ENCODE data around the gene EVX2. TPM values are rescaled to one million over a fixed set of nuclear protein-coding genes. Genes with fewer than 3 reads are reported as not detected.
A peak's percentile ranks its signal among the peaks of the same experiment; 100 is the strongest.

The EVX2 gene
- total and polyA plus RNA-seq, 2 of the 13 experiments (the other 11 are each of a cell fraction or from before 2014, with no cell fraction given), result not detected

DNA sequence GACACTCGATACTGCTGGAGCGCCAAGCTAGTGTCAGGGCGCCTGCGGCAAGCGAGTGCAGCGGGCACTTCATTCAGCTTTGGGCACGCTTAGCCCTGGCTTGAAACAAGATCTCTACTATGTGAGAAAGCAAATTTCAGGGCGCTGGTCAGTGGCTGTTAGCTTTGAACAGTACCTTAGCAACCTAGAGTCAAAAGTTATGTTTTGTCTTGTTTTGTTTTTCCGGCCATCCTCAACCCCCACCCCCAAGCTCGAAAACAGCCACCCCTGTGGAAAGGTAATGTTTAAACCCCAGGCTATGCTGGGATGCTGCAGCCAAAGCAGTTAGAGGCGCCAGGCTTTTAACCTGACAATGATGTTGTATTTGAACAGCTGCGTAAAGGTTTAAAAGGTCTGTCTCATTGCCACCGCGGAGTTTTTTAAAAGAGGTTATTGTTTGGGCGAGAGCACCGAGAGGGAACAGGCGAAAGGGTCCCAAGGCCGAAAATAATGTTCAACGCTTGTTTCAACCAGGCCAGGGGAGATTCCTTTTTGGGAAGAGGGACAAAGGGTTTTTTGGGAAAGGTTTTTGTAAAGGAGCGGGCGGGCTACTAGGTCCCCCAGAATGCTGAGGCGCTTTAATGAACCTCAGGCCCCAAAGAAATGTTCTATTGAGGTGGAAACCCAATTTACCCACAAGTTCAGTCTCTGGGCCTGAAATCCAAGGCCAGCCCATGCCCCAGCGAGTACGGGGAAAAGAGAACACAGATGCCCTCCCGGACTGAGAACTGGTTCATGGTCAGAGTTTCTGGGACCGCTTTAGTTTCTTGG lies 30.6 kb upstream of the EVX2 start:
- 23% methylated on average over 20 of the region's 26 CpGs for WGBS (ENCODE audit: low lambda C conversion rate)
- no peak overlapping the region for H3K9ac ChIP-seq (ENCODE audit: insufficient read depth, low read depth, low read length)
- 0 out of 2 replicates have a peak overlapping the region, but pooled peaks have one; percentile 5 for H3K4me2 ChIP-seq (ENCODE audit: low read depth, low read length)
- FAIRE-seq, result no peak
- peaks cover 14% of the 10 kb centered on the region for H3K4me1 ChIP-seq (ENCODE audit: insufficient read depth, low read length)
- no peak for TF ChIP-seq SOX6 (IDR thresholded peaks at IDR 0.05)
- peak; percentile 51; the same call in 1 of the 2 replicates for TF ChIP-seq SOX6 (CRISPR knock-in tag; IDR thresholded peaks at IDR 0.05)
- peak; percentile 22; the same call in 1 of the 2 replicates for TF ChIP-seq HDAC1 (CRISPR knock-in tag; IDR thresholded peaks at IDR 0.05)
- TF ChIP-seq TFAP4 (IDR thresholded peaks at IDR 0.05; ENCODE audit: borderline replicate concordance, low read depth), result peak; percentile 73
- TF ChIP-seq, protein P1, sequence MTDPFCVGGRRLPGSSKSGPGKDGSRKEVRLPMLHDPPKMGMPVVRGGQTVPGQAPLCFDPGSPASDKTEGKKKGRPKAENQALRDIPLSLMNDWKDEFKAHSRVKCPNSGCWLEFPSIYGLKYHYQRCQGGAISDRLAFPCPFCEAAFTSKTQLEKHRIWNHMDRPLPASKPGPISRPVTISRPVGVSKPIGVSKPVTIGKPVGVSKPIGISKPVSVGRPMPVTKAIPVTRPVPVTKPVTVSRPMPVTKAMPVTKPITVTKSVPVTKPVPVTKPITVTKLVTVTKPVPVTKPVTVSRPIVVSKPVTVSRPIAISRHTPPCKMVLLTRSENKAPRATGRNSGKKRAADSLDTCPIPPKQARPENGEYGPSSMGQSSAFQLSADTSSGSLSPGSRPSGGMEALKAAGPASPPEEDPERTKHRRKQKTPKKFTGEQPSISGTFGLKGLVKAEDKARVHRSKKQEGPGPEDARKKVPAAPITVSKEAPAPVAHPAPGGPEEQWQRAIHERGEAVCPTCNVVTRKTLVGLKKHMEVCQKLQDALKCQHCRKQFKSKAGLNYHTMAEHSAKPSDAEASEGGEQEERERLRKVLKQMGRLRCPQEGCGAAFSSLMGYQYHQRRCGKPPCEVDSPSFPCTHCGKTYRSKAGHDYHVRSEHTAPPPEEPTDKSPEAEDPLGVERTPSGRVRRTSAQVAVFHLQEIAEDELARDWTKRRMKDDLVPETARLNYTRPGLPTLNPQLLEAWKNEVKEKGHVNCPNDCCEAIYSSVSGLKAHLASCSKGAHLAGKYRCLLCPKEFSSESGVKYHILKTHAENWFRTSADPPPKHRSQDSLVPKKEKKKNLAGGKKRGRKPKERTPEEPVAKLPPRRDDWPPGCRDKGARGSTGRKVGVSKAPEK (CRISPR knock-in tag; IDR thresholded peaks at IDR 0.05; ENCODE audit: borderline replicate concordance), result no peak
- TF ChIP-seq SOX13 (IDR thresholded peaks at IDR 0.05), result no peak
- TF ChIP-seq SOX13 (CRISPR knock-in tag; conservative IDR thresholded peaks at IDR 0.05 in 1 of 2, IDR thresholded peaks at IDR 0.05 in 1 of 2), result peak in 1 of 2 experiments; percentile 37; a peak in 1 of 4 replicates
- peak in 1 of 2 experiments; percentile 5; a peak in 1 of 4 replicates for TF ChIP-seq EP300 (IDR thresholded peaks at IDR 0.05; ENCODE audit: low read depth in 2 of 2, low read length in 2 of 2)
- TF ChIP-seq EP300 (CRISPR knock-in tag; IDR thresholded peaks at IDR 0.05; ENCODE audit: borderline replicate concordance), result no peak
- TF ChIP-seq ZNF615 (CRISPR knock-in tag; IDR thresholded peaks at IDR 0.05; ENCODE audit: borderline replicate concordance), result no peak
- TF ChIP-seq CBX2 (IDR thresholded peaks at IDR 0.05; ENCODE audit: low read depth, low read length), result no peak; the same call in 1 of the 2 replicates
- TF ChIP-seq CBX2 (CRISPR knock-in tag; IDR thresholded peaks at IDR 0.05; ENCODE audit: low read depth), result 0 out of 2 replicates have a peak, but pooled peaks have one; percentile 20
- peak; percentile 42; the same call in 1 of the 2 replicates for TF ChIP-seq SOX5 (CRISPR knock-in tag; IDR thresholded peaks at IDR 0.05; ENCODE audit: borderline replicate concordance)
- peak; percentile 45 for DNase-seq (ENCODE audit: low spot score)
- H3K27me3 ChIP-seq (ENCODE audit: control insufficient read depth in 1 of 2, insufficient read depth in 2 of 2, low read length in 2 of 2), result peaks cover 24 to 96% of the 10 kb centered on the region in 2 experiments; a peak in 4 of 5 replicates
- intact Hi-C loops (cut with micrococcal nuclease; ENCODE audit: unreplicated experiment), result loop anchor here (5.0 kb wide), 2 partner anchors 523 to 1033 kb away; no protein-coding TSS in a partner anchor
- H3K36me3 ChIP-seq (replicated peaks in 1 of 2; ENCODE audit: control insufficient read depth in 1 of 2, insufficient read depth in 2 of 2, low read length in 2 of 2), result no peaks in the 10 kb centered on the region
- ChIA-PET CTCF (ENCODE audit: low intra/inter-chr PET ratio, low total read pairs) (no interaction called here), POLR2A (no interaction called here)
- H3K27ac ChIP-seq (ENCODE audit: extremely low read length, insufficient read depth, low read length), result no peak overlapping the region
- peak; percentile 24 for ATAC-seq
- no peaks in the 10 kb centered on the region for H3K9me3 ChIP-seq (ENCODE audit: low read length)
- H3K4me3 ChIP-seq (replicated peaks in 1 of 3; ENCODE audit: insufficient read depth in 1 of 3, low read depth in 2 of 3, low read length in 3 of 3), result no peak overlapping the region
- no TSS peak for BruUV-seq (replicated peaks)
- in situ Hi-C loops (cut with HindIII; ENCODE audit: extremely low pct_ligation_motif_present, low pct_unique_long_range_greater_than_20kb), result no loop called here
- H4K20me1 ChIP-seq (ENCODE audit: insufficient read depth, low read length), result no peaks in the 10 kb centered on the region
- no peaks in the 10 kb centered on the region for H3K79me2 ChIP-seq (ENCODE audit: insufficient read depth, low read length)
- H2AFZ ChIP-seq (ENCODE audit: low read length), result no peak overlapping the region

Data from HepG2 (cell line).